GM12878 (cell line): ENCODE measurements around the gene AIF1. TPM values are rescaled to one million over a fixed set of nuclear protein-coding genes. Genes with fewer than 3 reads are reported as not detected.

Experiments used
- ATAC-seq: fragments of 200-7000 bp; cut with Tn5 transposase; 3 replicates; pipeline ENCODE4 v1.9.1; 2020; ENCODE audit warnings: mild to moderate bottlenecking, moderate library complexity
- BruUV-seq: library from RNA; stranded (reverse); fragments of 400-500 nt; replicated peaks from 2 replicates; lab custom pipeline; 2021; lab: Mats Ljungman, UMichigan
- CTCF ChIA-PET: fragments of 300-600 bp; sonication (Branson Sonifier 250); formaldehyde crosslinking; extraction: SDS; loops from one replicate; lab custom pipeline; 2021; ENCODE audit warnings: inconsistent platforms; lab: Yijun Ruan, JAX
- POLR2A ChIA-PET: fragments of 350-600 bp; formaldehyde crosslinking; extraction: SDS; loops from one replicate; lab custom pipeline; 2021; ENCODE audit warnings: inconsistent platforms; lab: Charles Lee
- RAD21 ChIA-PET: fragments of 300-600 bp; sonication (Branson Sonifier 250); formaldehyde crosslinking; loops from one replicate; lab custom pipeline; 2023; ENCODE audit warnings: antibody characterized with exemption; ENCODE audit not compliant: unreplicated experiment; lab: Charles Lee
- SMC1A ChIA-PET: fragments of 300-600 bp; sonication (Branson Sonifier 250); formaldehyde crosslinking; loops from one replicate; lab custom pipeline; 2023; ENCODE audit not compliant: unreplicated experiment, uncharacterized antibody; lab: Charles Lee
- DNase-seq: peaks from one replicate; pipeline ENCODE4 v3.0.0-alpha.2; 2011; ENCODE audit warnings: low read depth, low spot score
- FAIRE-seq: peaks from 3 replicates; lab custom pipeline; 2011; peaks lifted over from hg19 to GRCh38; lab: Jason Lieb, UNC
- H2AFZ ChIP-seq: 2 replicates; pipeline ENCODE4 v1.6.0; 2011; ENCODE audit warnings: low read depth, low read length, control low read depth; ENCODE audit not compliant: control insufficient read depth
- H3K27ac ChIP-seq: 2 replicates; pipeline ENCODE4 v1.5.1; 2011; ENCODE audit warnings: control low read depth; ENCODE audit not compliant: control insufficient read depth, insufficient read depth
- H3K27me3 ChIP-seq, 2 experiments: replicated peaks in 1 of 2; 2 replicates each; pipeline versions ENCODE4 v1.6.0 to v1.6.1; 2011; ENCODE audit warnings: low read length in 1 of 2; ENCODE audit not compliant: control insufficient read depth in 2 of 2, insufficient read depth in 2 of 2
- H3K36me3 ChIP-seq, 2 experiments: 2 replicates each; pipeline ENCODE4 v1.5.1; 2011; ENCODE audit warnings: low read length in 1 of 2; ENCODE audit not compliant: control insufficient read depth in 2 of 2, insufficient read depth in 2 of 2
- H3K4me1 ChIP-seq: 2 replicates; pipeline ENCODE4 v1.6.1; 2011; ENCODE audit warnings: mild to moderate bottlenecking, low read length, moderate library complexity, mixed read lengths; ENCODE audit not compliant: control insufficient read depth, insufficient read depth
- H3K4me2 ChIP-seq: 2 replicates; pipeline ENCODE4 v1.6.0; 2011; ENCODE audit warnings: control low read depth; ENCODE audit not compliant: control insufficient read depth, insufficient read depth
- H3K4me3 ChIP-seq: fragments of 200-600 bp; sonication (generic); 2 replicates; pipeline ENCODE4 v1.5.1; 2016
- H3K79me2 ChIP-seq: 2 replicates; pipeline ENCODE4 v1.6.0; 2011; ENCODE audit warnings: low read length; ENCODE audit not compliant: control insufficient read depth, insufficient read depth
- H3K9ac ChIP-seq: 2 replicates; pipeline ENCODE4 v1.8.0; 2011; ENCODE audit warnings: low read length, control low read depth, mixed read lengths; ENCODE audit not compliant: control insufficient read depth, insufficient read depth
- H3K9me3 ChIP-seq: replicated peaks from 3 replicates; pipeline ENCODE4 v1.5.1; 2011; ENCODE audit warnings: mild to moderate bottlenecking, low read length; ENCODE audit not compliant: control insufficient read depth, insufficient read depth
- H4K20me1 ChIP-seq: 2 replicates; pipeline ENCODE4 v1.6.0; 2011; ENCODE audit not compliant: control insufficient read depth, insufficient read depth
- ATF2 ChIP-seq: IDR thresholded peaks from 2 replicates; pipeline ENCODE4 v1.6.1; 2012; ENCODE audit warnings: low read length, inconsistent platforms
- CREM ChIP-seq: IDR thresholded peaks from 2 replicates; pipeline ENCODE4 v1.6.1; 2014; ENCODE audit warnings: antibody characterized with exemption, low read depth
- EED ChIP-seq: sonication (generic); IDR thresholded peaks from 2 replicates; pipeline ENCODE4 v1.6.1; 2016; ENCODE audit warnings: antibody characterized with exemption, low read depth
- MAX ChIP-seq: IDR thresholded peaks from 2 replicates; pipeline ENCODE4 v1.6.1; 2012; ENCODE audit warnings: low read depth, low read length, improper control_type of control experiment
- PAX5 ChIP-seq: IDR thresholded peaks from 2 replicates; pipeline ENCODE4 v1.6.1; 2011; ENCODE audit warnings: low read depth, low read length, borderline replicate concordance
- PAX8 ChIP-seq: fragments of 450-650 bp; IDR thresholded peaks from 2 replicates; pipeline ENCODE4 v1.6.1; 2017; ENCODE audit warnings: mild to moderate bottlenecking, moderate library complexity
- RELA ChIP-seq: fragments of 450-650 bp; IDR thresholded peaks from 2 replicates; pipeline ENCODE4 v1.8.0; 2014; ENCODE audit warnings: borderline replicate concordance; ENCODE audit not compliant: partially characterized antibody
- REST ChIP-seq: IDR thresholded peaks from 2 replicates; pipeline ENCODE4 v1.6.1; 2012; ENCODE audit warnings: mild to moderate bottlenecking, low read depth, low read length
- SIX5 ChIP-seq: IDR thresholded peaks from 2 replicates; pipeline ENCODE4 v1.6.1; 2011; ENCODE audit warnings: mild to moderate bottlenecking, low read depth, low read length, moderate library complexity; ENCODE audit not compliant: severe bottlenecking
- SMAD5 ChIP-seq: IDR thresholded peaks from 2 replicates; pipeline ENCODE4 v1.6.1; 2016; ENCODE audit warnings: antibody characterized with exemption, low read depth
- ZSCAN29 ChIP-seq: fragments of 450-650 bp; IDR thresholded peaks from 2 replicates; pipeline ENCODE4 v1.6.1; 2017; ENCODE audit warnings: mild to moderate bottlenecking, moderate library complexity
- WGBS: methylation state at CpG from one replicate; pipeline ENCODE4 v1.1.6; 2016; ENCODE audit warnings: low lambda C conversion rate; ENCODE audit not compliant: insufficient replicate concordance, insufficient coverage; ENCODE audit errors: missing lambda C conversion rate; 5-methylcytosine and 5-hydroxymethylcytosine counted together
- in situ Hi-C: fragments of 300-500 bp; cut with MboI; formaldehyde crosslinking; loops from 9 replicates; pipeline ENCODE4 v1.14.3; 2018; ENCODE audit warnings: mixed read lengths
- intact Hi-C: fragments of 100-400 bp; cut with micrococcal nuclease; formaldehyde crosslinking; loops from one replicate; pipeline ENCODE4 v1.14.2; 2022; ENCODE audit not compliant: unreplicated experiment
- polyA plus RNA-seq, 11 experiments: library from polyadenylated mRNA; depleted of rRNA in 4 of 11; unstranded in 6 of 11; stranded (reverse) in 5 of 11; fragments of >200 nt; fragmentation: Nextera tagmentation in 4 of 11; fragmentation: Illumina TruSeq in 1 of 11; extraction: Ambion mirVana in 4 of 11; extraction: Trizol in 1 of 11; gene quantifications; 1 replicate in 1 of 11; 2 replicates in 10 of 11; pipeline versions ENCODE4 v1.2.1 to v1.2.3, GENCODE V29; 2011 to 2016; ENCODE audit warnings: inconsistent platforms in 2 of 11, missing spikeins in 2 of 11, low read depth in 1 of 11
- total RNA-seq, 4 experiments: library from RNA; depleted of rRNA in 3 of 4; stranded (reverse); fragments of >200 nt in 3 of 4; fragmentation: Illumina TruSeq in 1 of 4; extraction: Trizol in 1 of 4; gene quantifications; 2 replicates each; pipeline versions ENCODE4 v1.2.1 to v1.2.3, GENCODE V29; 2013 to 2021
- TF ChIP-seq, protein P1 (sequence below): IDR thresholded peaks from 2 replicates; pipeline ENCODE4 v1.6.1; 2011; ENCODE audit warnings: borderline replicate concordance, low read depth, mild to moderate bottlenecking, moderate library complexity, low read length; ENCODE audit not compliant: insufficient read depth, poor library complexity, severe bottlenecking
- TF ChIP-seq, protein P2 (sequence below): fragments of 450-650 bp; IDR thresholded peaks from 2 replicates; pipeline ENCODE4 v1.6.1; 2016; ENCODE audit warnings: mild to moderate bottlenecking

Gene AIF1
- total and polyA plus RNA-seq, 10 of the 15 experiments (the other 5 are each of a cell fraction or from before 2014, with no cell fraction given), result 1.9 to 256 (median 134) TPM

DNA sequence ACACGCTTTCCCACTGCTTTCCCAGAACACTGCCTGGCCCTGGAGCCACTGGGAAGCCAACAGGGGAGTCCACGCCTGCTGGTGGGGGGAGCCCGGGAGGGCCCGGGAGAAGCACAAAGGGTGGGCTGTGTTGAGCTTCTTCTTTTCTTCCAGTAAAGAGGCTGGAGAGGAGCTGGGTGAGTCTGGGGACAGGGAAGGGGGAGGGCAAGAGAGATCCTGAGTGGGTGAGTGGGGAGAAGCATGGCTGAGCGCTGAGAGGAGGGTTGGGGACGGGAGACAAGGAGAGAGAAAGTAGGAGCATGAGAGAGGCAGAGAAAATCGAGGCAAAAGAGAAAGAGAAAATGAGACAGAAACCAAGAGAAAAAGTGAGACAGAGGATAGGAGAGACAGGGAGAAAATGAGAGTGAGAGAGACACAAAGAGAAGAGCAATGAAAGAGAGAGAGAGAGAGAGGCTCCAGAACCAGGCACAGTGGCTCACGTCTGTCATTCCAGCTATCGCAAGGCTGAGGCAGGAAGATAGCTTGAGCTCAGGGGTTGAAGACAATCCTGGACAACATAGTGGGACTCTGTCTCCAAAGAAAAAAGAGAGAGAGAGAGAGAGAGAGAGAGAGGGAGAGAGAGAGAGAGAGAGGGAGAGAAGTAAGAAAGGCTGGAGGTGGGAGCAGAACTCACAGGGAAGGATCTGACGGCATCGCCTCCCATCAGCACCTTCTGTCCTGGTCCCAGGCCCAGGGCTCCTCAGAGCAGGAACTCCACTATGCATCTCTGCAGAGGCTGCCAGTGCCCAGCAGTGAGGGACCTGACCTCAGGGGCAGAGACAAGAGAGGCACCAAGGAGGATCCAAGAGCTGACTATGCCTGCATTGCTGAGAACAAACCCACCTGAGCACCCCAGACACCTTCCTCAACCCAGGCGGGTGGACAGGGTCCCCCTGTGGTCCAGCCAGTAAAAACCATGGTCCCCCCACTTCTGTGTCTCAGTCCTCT is 26.9 kb upstream of the AIF1 start:
- Histone ChIP-seq H3K27ac (peak overlapping the region; percentile 75), H2AFZ (peak overlapping the region; percentile 45), H3K79me2 (peaks cover 1% of the 10 kb centered on the region; the same call in 1 of the 2 replicates), H3K27me3 (no peaks in the 10 kb centered on the region), H3K9me3 (no peaks in the 10 kb centered on the region), H4K20me1 (no peaks in the 10 kb centered on the region), H3K4me2 (peak overlapping the region; percentile 89), H3K9ac (peak overlapping the region; percentile 67; the same call in 1 of the 2 replicates), H3K4me3 (peak overlapping the region; percentile 68), H3K36me3 (no peaks in the 10 kb centered on the region), H3K4me1 (peaks cover 47% of the 10 kb centered on the region)
- intact Hi-C loops (no loop called here), in situ Hi-C loops (no loop called here)
- ChIA-PET SMC1A (interaction anchor here (1.0 to 45.5 kb wide), 5 partner anchors 7 to 33 kb away, joined by 3 to 1989 read pairs (median 56); partner anchors contain the start of genes ATP6V1G2, DDX39B, LTA and NCR3), POLR2A (interaction anchor here (0.5 to 17.1 kb wide), 12 partner anchors 8 to 597 kb away, joined by 3 to 282 read pairs (median 4); partner anchors contain the start of genes AIF1, ATP6V1G2, DDX39B and LTA), RAD21 (interaction anchor here (1.1 to 17.5 kb wide), 8 partner anchors 8 to 151 kb away, joined by 3 to 620 read pairs (median 6); partner anchors contain the start of genes ATP6V1G2, NCR3, NFKBIL1 and TNF), CTCF (interaction anchor here (2.2 to 31.0 kb wide), 4 partner anchors 5 to 33 kb away, joined by 16 to 2098 read pairs (median 789); partner anchors contain the start of genes ATP6V1G2, DDX39B, LST1 and LTA)
- 51% methylated on average over 10 of the region's 12 CpGs for WGBS
- FAIRE-seq (no peak), DNase-seq (no peak), ATAC-seq (peak; percentile 14)
- no TSS peak for BruUV-seq
- TF ChIP-seq PAX8 (no peak), ATF2 (no peak), EED (peak; percentile 65), SMAD5 (no peak), RELA (no peak), REST (no peak), CREM (no peak), MAX (no peak), ZSCAN29 (no peak), SIX5 (no peak), PAX5 (no peak)
- TF ChIP-seq, protein P1, sequence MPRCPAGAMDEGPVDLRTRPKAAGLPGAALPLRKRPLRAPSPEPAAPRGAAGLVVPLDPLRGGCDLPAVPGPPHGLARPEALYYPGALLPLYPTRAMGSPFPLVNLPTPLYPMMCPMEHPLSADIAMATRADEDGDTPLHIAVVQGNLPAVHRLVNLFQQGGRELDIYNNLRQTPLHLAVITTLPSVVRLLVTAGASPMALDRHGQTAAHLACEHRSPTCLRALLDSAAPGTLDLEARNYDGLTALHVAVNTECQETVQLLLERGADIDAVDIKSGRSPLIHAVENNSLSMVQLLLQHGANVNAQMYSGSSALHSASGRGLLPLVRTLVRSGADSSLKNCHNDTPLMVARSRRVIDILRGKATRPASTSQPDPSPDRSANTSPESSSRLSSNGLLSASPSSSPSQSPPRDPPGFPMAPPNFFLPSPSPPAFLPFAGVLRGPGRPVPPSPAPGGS, result no peak
- TF ChIP-seq, protein P2, sequence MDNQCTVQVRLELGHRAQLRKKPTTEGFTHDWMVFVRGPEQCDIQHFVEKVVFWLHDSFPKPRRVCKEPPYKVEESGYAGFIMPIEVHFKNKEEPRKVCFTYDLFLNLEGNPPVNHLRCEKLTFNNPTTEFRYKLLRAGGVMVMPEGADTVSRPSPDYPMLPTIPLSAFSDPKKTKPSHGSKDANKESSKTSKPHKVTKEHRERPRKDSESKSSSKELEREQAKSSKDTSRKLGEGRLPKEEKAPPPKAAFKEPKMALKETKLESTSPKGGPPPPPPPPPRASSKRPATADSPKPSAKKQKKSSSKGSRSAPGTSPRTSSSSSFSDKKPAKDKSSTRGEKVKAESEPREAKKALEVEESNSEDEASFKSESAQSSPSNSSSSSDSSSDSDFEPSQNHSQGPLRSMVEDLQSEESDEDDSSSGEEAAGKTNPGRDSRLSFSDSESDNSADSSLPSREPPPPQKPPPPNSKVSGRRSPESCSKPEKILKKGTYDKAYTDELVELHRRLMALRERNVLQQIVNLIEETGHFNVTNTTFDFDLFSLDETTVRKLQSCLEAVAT, result peak; percentile 83
